Thymus (tissue), 11 donors: ENCODE results near the gene XXYLT1. TPM values are rescaled to one million over a fixed set of nuclear protein-coding genes. Genes with fewer than 3 reads are reported as not detected.
"Not testable (repeated sequence)": the region's sequence is repeated elsewhere in the genome, so short reads cannot be mapped to it uniquely, and the experiment has no call there.

Source experiments
- DNase-seq, 9 donors: peaks; one replicate each; pipeline ENCODE4 v3.0.0-alpha.2; 2013; ENCODE audit warnings: low spot score in 9 of 9, low read depth in 6 of 9, missing footprints in 1 of 9
- H3K27ac ChIP-seq, 2 donors: one replicate each; pipeline ENCODE4 v1.5.1; 2013; ENCODE audit warnings: control low read depth in 1 of 2, low read depth in 1 of 2, low read length in 1 of 2, mild to moderate bottlenecking in 1 of 2, moderate library complexity in 1 of 2
- H3K27me3 ChIP-seq, 2 donors: one replicate each; pipeline ENCODE4 v1.5.1; 2013; ENCODE audit warnings: low read length in 1 of 2; ENCODE audit not compliant: control insufficient read depth in 2 of 2, insufficient read depth in 1 of 2
- H3K36me3 ChIP-seq, 2 donors: one replicate each; pipeline ENCODE4 v1.5.1; 2013; ENCODE audit warnings: low read length in 1 of 2, mild to moderate bottlenecking in 1 of 2, moderate library complexity in 1 of 2; ENCODE audit not compliant: control insufficient read depth in 2 of 2, insufficient read depth in 2 of 2
- H3K4me1 ChIP-seq, 2 donors: one replicate each; pipeline ENCODE4 v1.5.1; 2013; ENCODE audit warnings: low read length in 2 of 2; ENCODE audit not compliant: control insufficient read depth in 2 of 2, insufficient read depth in 2 of 2
- H3K4me3 ChIP-seq, 2 donors: one replicate each; pipeline ENCODE4 v1.5.1; 2013; ENCODE audit warnings: low read length in 2 of 2, control low read depth in 1 of 2, mild to moderate bottlenecking in 1 of 2
- H3K9me3 ChIP-seq, 2 donors: one replicate each; pipeline ENCODE4 v1.5.1; 2013; ENCODE audit warnings: low read length in 1 of 2, mild to moderate bottlenecking in 1 of 2; ENCODE audit not compliant: control insufficient read depth in 2 of 2, insufficient read depth in 1 of 2
- WGBS: extraction: QIAGEN DNeasy Blood & Tissue Kit; methylation state at CpG from one replicate; pipeline ENCODE4 v1.1.7; 2013; 5-methylcytosine and 5-hydroxymethylcytosine counted together
- polyA plus RNA-seq: library from polyadenylated mRNA; stranded (reverse); fragments of 200-250 nt; gene quantifications from one replicate; pipeline ENCODE4 v1.2.3, GENCODE V29; 2013
- total RNA-seq: library from RNA; stranded (reverse); fragments of 120-200 nt; gene quantifications from one replicate; pipeline ENCODE4 v1.2.4, GENCODE V29; 2013
- donor health status: healthy.

Gene XXYLT1
- total and polyA plus RNA-seq, 2 donors: 5.8 to 12.3 TPM

- 99% methylated on average over 1 of the region's 1 CpG for WGBS
- Histone ChIP-seq H3K4me1 (no peaks in the 10 kb centered on the region), H3K9me3 (no peaks in the 10 kb centered on the region), H3K4me3 (no peak overlapping the region), H3K27ac (no peak overlapping the region), H3K27me3 (no peaks in the 10 kb centered on the region), H3K36me3 (peaks cover 23 to 68% of the 10 kb centered on the region in 2 donors)
- DNase-seq: no peak
Measured at GRCh38 chr3:195291121-195291520, 20.2 kb upstream of the XXYLT1 start.

GRCh38 chr3:195290643-195291042 lies 19.7 kb upstream of the XXYLT1 start:
- not testable (repeated sequence) for H3K4me1 ChIP-seq, H3K4me3 ChIP-seq, H3K27ac ChIP-seq, H3K27me3 ChIP-seq, DNase-seq, H3K9me3 ChIP-seq
- H3K36me3 ChIP-seq: peaks cover 23 to 70% of the 10 kb centered on the region in 2 donors
- 99% methylated on average over 5 of the region's 5 CpGs for WGBS

- Histone ChIP-seq H3K36me3 (peaks cover 15 to 65% of the 10 kb centered on the region in 2 donors), H3K9me3 (no peaks in the 10 kb centered on the region), H3K27me3 (no peaks in the 10 kb centered on the region), H3K4me3 (no peak overlapping the region), H3K27ac (no peak overlapping the region), H3K4me1 (no peaks in the 10 kb centered on the region)
- WGBS: 85% methylated on average over 4 of the region's 4 CpGs
- no peak for DNase-seq
Measured at GRCh38 chr3:195286115-195286872, 15.3 kb upstream of the XXYLT1 start.

- WGBS: 98% methylated on average over 3 of the region's 3 CpGs
- H3K36me3 ChIP-seq: peaks cover 15 to 63% of the 10 kb centered on the region in 2 donors
- no peak overlapping the region for H3K4me3 ChIP-seq
Measured at GRCh38 chr3:195285372-195285771, 14.4 kb upstream of the XXYLT1 start.

GRCh38 chr3:195284842-195285241 lies 13.9 kb upstream of the XXYLT1 start:
- WGBS: 95% methylated on average over 3 of the region's 3 CpGs
- Histone ChIP-seq H3K4me3 (no peak overlapping the region), H3K4me1 (no peaks in the 10 kb centered on the region), H3K27me3 (no peaks in the 10 kb centered on the region), H3K9me3 (no peaks in the 10 kb centered on the region), H3K36me3 (peaks cover 13 to 57% of the 10 kb centered on the region in 2 donors), H3K27ac (no peak overlapping the region)
- no peak for DNase-seq

More at GRCh38 chr3:195285372-195285771, 14.4 kb upstream of the XXYLT1 start:
- H3K9me3 ChIP-seq: no peaks in the 10 kb centered on the region
- H3K4me1 ChIP-seq: no peaks in the 10 kb centered on the region
- no peak overlapping the region for H3K27ac ChIP-seq
- no peak for DNase-seq
- no peaks in the 10 kb centered on the region for H3K27me3 ChIP-seq

- Histone ChIP-seq H3K27me3 (no peaks in the 10 kb centered on the region), H3K4me3 (no peak overlapping the region), H3K27ac (no peak overlapping the region), H3K4me1 (no peaks in the 10 kb centered on the region), H3K9me3 (no peaks in the 10 kb centered on the region), H3K36me3 (peaks cover 6 to 51% of the 10 kb centered on the region in 2 donors)
- DNase-seq: no peak
- 96% methylated on average over 8 of the region's 8 CpGs for WGBS
Measured at GRCh38 chr3:195282961-195283360, 12.0 kb upstream of the XXYLT1 start.

- H3K27me3 ChIP-seq: no peaks in the 10 kb centered on the region
- H3K27ac ChIP-seq: no peak overlapping the region
- no peak overlapping the region for H3K4me3 ChIP-seq
- DNase-seq: no peak
- WGBS: 87% methylated on average over 1 of the region's 1 CpG
- peaks cover 12 to 17% of the 10 kb centered on the region in 2 donors for H3K4me1 ChIP-seq
- H3K36me3 ChIP-seq: peaks cover 3 to 18% of the 10 kb centered on the region in 2 donors
- no peaks in the 10 kb centered on the region for H3K9me3 ChIP-seq
Measured at GRCh38 chr3:195274259-195274966, 3.5 kb upstream of the XXYLT1 start.

- Histone ChIP-seq H3K27me3 (no peaks in the 10 kb centered on the region), H3K9me3 (no peaks in the 10 kb centered on the region), H3K36me3 (peaks cover 0 to 13% of the 10 kb centered on the region in 2 donors), H3K4me3 (peak overlapping the region; percentile 87 to 93), H3K27ac (peak overlapping the region; percentile 91 to 96), H3K4me1 (peaks cover 12 to 22% of the 10 kb centered on the region in 2 donors)
- DNase-seq: peak; percentile 70 to 94 (median 85)
- 2% methylated on average over 30 of the region's 30 CpGs for WGBS
Measured at GRCh38 chr3:195271410-195272243, 668 bp upstream of the XXYLT1 start.
